A172 (cell line): ENCODE data around the gene TTYH3. TPM values are rescaled to one million over a fixed set of nuclear protein-coding genes. Genes with fewer than 3 reads are reported as not detected.

Experiments used
- DNase-seq: peaks from one replicate; pipeline ENCODE4 v3.0.0-alpha.2; 2015; ENCODE audit warnings: low spot score
- total RNA-seq: library from RNA; depleted of rRNA; stranded (reverse); fragments of >200 nt; shearing (Covaris generic); gene quantifications from 2 replicates; pipeline ENCODE4 v1.2.3, GENCODE V29; 2014

The TTYH3 gene
- total RNA-seq, 1 experiment from 2014 or later, result 42.4 TPM

- DNase-seq, result no peak
Measured at GRCh38 chr7:2635148-2635668, 3.4 kb downstream of the TTYH3 start.

- no peak for DNase-seq
Measured at GRCh38 chr7:2635810-2636701, 4.3 kb downstream of the TTYH3 start.

- no peak for DNase-seq
Measured at GRCh38 chr7:2637066-2637471, 5.3 kb downstream of the TTYH3 start.

- no peak for DNase-seq
Measured at GRCh38 chr7:2637505-2638223, 5.9 kb downstream of the TTYH3 start.

- peak; percentile 44 for DNase-seq
Measured at GRCh38 chr7:2638224-2638991, 6.6 kb downstream of the TTYH3 start.

GRCh38 chr7:2639181-2639681 is 7.4 kb downstream of the TTYH3 start:
- no peak for DNase-seq

GRCh38 chr7:2639695-2640481 is 8.1 kb downstream of the TTYH3 start:
- DNase-seq, result no peak

- DNase-seq, result peak; percentile 49
Measured at GRCh38 chr7:2640482-2640830, 8.7 kb downstream of the TTYH3 start.

GRCh38 chr7:2640846-2641316 is 9.1 kb downstream of the TTYH3 start:
- DNase-seq, result peak; percentile 60

GRCh38 chr7:2641406-2642393 is 9.9 kb downstream of the TTYH3 start:
- DNase-seq, result peak; percentile 95

GRCh38 chr7:2643386-2644219 is 11.8 kb downstream of the TTYH3 start:
- no peak for DNase-seq

GRCh38 chr7:2644220-2644561 is 12.4 kb downstream of the TTYH3 start:
- no peak for DNase-seq

- DNase-seq, result peak; percentile 49
Measured at GRCh38 chr7:2644562-2645273, 12.9 kb downstream of the TTYH3 start.

GRCh38 chr7:2645274-2645868 is 13.6 kb downstream of the TTYH3 start:
- peak; percentile 51 for DNase-seq

- no peak for DNase-seq
Measured at GRCh38 chr7:2646336-2646679, 14.5 kb downstream of the TTYH3 start.

GRCh38 chr7:2646680-2647571 is 15.1 kb downstream of the TTYH3 start:
- no peak for DNase-seq
